DOHH2 (cell line): Measurements from ENCODE around the gene RAD51B.

Experiments
- EZH2phosphoT487 ChIP-seq: fragments of 200-600 bp; sonication (generic); IDR thresholded peaks from 2 replicates; pipeline ENCODE4 v1.6.1; 2017; ENCODE audit warnings: borderline replicate concordance, mild to moderate bottlenecking, antibody characterized with exemption, low read length, moderate library complexity, mixed read lengths
- TF ChIP-seq, protein P1 (sequence below): fragments of 200-600 bp; sonication (generic); IDR thresholded peaks from one replicate; pipeline ENCODE4 v1.5.1; 2014; ENCODE audit warnings: antibody characterized with exemption, mild to moderate bottlenecking, low read depth, low read length; ENCODE audit not compliant: poor library complexity, severe bottlenecking

DNA sequence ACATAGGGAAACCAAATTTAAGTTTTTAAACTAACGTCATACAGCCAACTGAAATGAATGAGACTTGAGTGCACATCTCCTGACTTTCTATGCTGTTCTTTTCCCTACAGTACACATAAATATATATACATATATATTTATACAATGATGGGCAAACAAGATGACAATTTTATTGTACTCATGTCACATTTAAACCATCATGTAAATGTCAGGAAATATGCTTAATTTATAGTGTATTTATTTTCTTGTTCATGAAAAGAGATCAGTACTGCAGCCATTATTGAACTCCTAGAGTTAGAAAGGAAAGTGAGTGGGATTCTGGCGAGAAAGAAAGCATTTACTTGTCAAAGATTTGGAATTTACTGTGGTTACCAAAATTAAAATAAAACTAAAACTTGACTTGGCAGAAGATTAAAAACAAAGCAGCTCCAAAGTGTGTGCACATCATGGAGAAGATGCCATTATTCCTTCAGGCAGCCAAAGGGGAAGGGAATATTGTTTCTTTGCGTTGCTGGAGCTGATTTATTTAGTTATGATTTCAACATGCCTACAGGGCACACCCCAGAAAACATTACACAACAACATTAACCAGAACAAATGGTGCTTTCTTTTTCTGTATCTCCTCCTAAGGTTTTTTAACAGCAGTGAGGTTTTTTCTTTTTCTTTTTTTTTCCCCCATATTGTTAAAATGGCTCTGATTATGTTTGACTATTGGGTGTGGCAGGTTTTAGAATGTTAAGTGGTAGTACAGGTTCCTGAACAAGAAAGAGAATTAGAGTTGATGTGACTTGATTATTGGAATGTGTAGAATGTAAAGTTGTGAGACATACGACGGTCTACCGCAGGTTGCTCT is 144.6 kb downstream of the RAD51B start:
- TF ChIP-seq, protein P1, sequence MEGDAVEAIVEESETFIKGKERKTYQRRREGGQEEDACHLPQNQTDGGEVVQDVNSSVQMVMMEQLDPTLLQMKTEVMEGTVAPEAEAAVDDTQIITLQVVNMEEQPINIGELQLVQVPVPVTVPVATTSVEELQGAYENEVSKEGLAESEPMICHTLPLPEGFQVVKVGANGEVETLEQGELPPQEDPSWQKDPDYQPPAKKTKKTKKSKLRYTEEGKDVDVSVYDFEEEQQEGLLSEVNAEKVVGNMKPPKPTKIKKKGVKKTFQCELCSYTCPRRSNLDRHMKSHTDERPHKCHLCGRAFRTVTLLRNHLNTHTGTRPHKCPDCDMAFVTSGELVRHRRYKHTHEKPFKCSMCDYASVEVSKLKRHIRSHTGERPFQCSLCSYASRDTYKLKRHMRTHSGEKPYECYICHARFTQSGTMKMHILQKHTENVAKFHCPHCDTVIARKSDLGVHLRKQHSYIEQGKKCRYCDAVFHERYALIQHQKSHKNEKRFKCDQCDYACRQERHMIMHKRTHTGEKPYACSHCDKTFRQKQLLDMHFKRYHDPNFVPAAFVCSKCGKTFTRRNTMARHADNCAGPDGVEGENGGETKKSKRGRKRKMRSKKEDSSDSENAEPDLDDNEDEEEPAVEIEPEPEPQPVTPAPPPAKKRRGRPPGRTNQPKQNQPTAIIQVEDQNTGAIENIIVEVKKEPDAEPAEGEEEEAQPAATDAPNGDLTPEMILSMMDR = no peak
- no peak for TF ChIP-seq EZH2phosphoT487
